Right cardiac atrium (tissue), 5 donors: Measurements from ENCODE around the gene SPATA31D4. TPM values are rescaled to one million over a fixed set of nuclear protein-coding genes. Genes with fewer than 3 reads are reported as not detected.
"Not testable (repeated sequence)": the region's sequence is repeated elsewhere in the genome, so short reads cannot be mapped to it uniquely, and the experiment has no call there.

ENCODE experiments used
- ATAC-seq, 2 donors: fragments of 200-7000 bp; cut with Tn5 transposase; one replicate each; pipeline versions ENCODE4 v1.8.0 to v1.9.1; 2020; ENCODE audit warnings: moderate library complexity in 2 of 2, mild to moderate bottlenecking in 1 of 2
- DNase-seq, 3 donors: peaks; one replicate each; pipeline ENCODE4 v3.0.0-alpha.2; 2020
- H3K27ac ChIP-seq: one replicate; pipeline ENCODE4 v1.5.1; 2013; ENCODE audit warnings: mild to moderate bottlenecking, low read length, control low read depth, moderate library complexity
- H3K27me3 ChIP-seq: one replicate; pipeline ENCODE4 v1.6.1; 2013; ENCODE audit not compliant: control insufficient read depth, insufficient read depth
- H3K4me1 ChIP-seq: one replicate; pipeline ENCODE4 v1.6.1; 2013; ENCODE audit warnings: low read length; ENCODE audit not compliant: control insufficient read depth, insufficient read depth
- H3K4me3 ChIP-seq: one replicate; pipeline ENCODE4 v1.5.1; 2013; ENCODE audit warnings: low read length, control low read depth
- H3K9me3 ChIP-seq: one replicate; pipeline ENCODE4 v1.6.1; 2013; ENCODE audit warnings: low read length; ENCODE audit not compliant: control insufficient read depth
- WGBS: extraction: QIAGEN DNeasy Blood & Tissue Kit; methylation state at CpG from one replicate; pipeline ENCODE4 v1.1.7; 2013; 5-methylcytosine and 5-hydroxymethylcytosine counted together
- intact Hi-C, 4 donors: fragments of 100-400 bp; cut with DNase I; formaldehyde crosslinking; loops; one replicate each; pipeline versions ENCODE4 v1.11.0 to v1.14.0; 2022 to 2023
- long read RNA-seq, 4 donors: library from polyadenylated mRNA; unstranded; transcript quantifications; one replicate each; pipeline ENCODE4 v2.0.0, GENCODE V29; 2020 to 2021
- polyA plus RNA-seq: library from polyadenylated mRNA; stranded (reverse); fragments of 200-250 nt; gene quantifications from one replicate; pipeline ENCODE4 v1.2.3, GENCODE V29; 2013
- total RNA-seq, 4 donors: library from RNA; stranded (reverse); fragmentation: NEBNext Ultra II Directional; extraction: Animal tissue kit (Norgen Biotek cat#: 25700); gene quantifications; one replicate each; pipeline ENCODE4 v1.2.1, GENCODE V29; 2021
- donor health status: healthy with polysubstance abuse.
- donor health status: DM: no; HTN: yes; CAD: no.
- donor health status: DM: no; HTN: no; CAD: no.
- donor health status: DM: no; HTN: yes; CAD: no; lungs with severe emphysema.
- donor health status: DM: yes; HTN: yes; CAD: no.

SPATA31D4 gene
- not detected for total RNA-seq
- polyA plus RNA-seq: not detected
- long read RNA-seq, donor 1: 0 reads
- long read RNA-seq, donor 2: 0 reads
- long read RNA-seq, donor 3: 0 reads
- long read RNA-seq, donor 4: 0 reads

- intact Hi-C loops, ATAC-seq, H3K27ac ChIP-seq, DNase-seq, H3K9me3 ChIP-seq, H3K4me1 ChIP-seq, H3K4me3 ChIP-seq, H3K27me3 ChIP-seq: not testable (repeated sequence)
- no CpG with 5 or more reads among the region's 3 CpGs for WGBS
Measured at GRCh38 chr9:81928305-81928704, at the start of gene SPATA31D4. Gene SPATA31D4, plus strand, starts transcription at chr9:81928428. Its CDS starts 86 bp downstream, at chr9:81928514.

- Histone ChIP-seq H3K27me3 (no peaks in the 10 kb centered on the region), H3K27ac (no peak overlapping the region), H3K4me3 (no peak overlapping the region), H3K4me1 (no peaks in the 10 kb centered on the region), H3K9me3 (no peaks in the 10 kb centered on the region)
- intact Hi-C loops: no loop called here
- WGBS: 89% methylated on average over 2 of the region's 2 CpGs
- no peak for DNase-seq
- no peak for ATAC-seq
Measured at GRCh38 chr9:81878530-81878929, 49.7 kb upstream of the SPATA31D4 start.

- DNase-seq: no peak
- Histone ChIP-seq H3K27me3 (no peaks in the 10 kb centered on the region), H3K27ac (no peak overlapping the region), H3K4me3 (no peak overlapping the region), H3K9me3 (no peaks in the 10 kb centered on the region), H3K4me1 (no peaks in the 10 kb centered on the region)
- intact Hi-C loops: no loop called here
- 35% methylated on average over 4 of the region's 4 CpGs for WGBS
- no peak for ATAC-seq
Measured at GRCh38 chr9:81879501-81879916, 48.7 kb upstream of the SPATA31D4 start.

GRCh38 chr9:81885602-81886001 lies 42.6 kb upstream of the SPATA31D4 start:
- H3K27me3 ChIP-seq: no peaks in the 10 kb centered on the region
- H3K4me3 ChIP-seq: no peak overlapping the region
- WGBS: 53% methylated on average over 2 of the region's 2 CpGs
- H3K27ac ChIP-seq: no peak overlapping the region
- H3K4me1 ChIP-seq: no peaks in the 10 kb centered on the region
- intact Hi-C loops: no loop called here
- no peak for ATAC-seq
- DNase-seq: no peak
- H3K9me3 ChIP-seq: no peaks in the 10 kb centered on the region

- intact Hi-C loops: no loop called here
Measured at GRCh38 chr9:81886665-81887064, 41.6 kb upstream of the SPATA31D4 start.

GRCh38 chr9:81890104-81890503 lies 38.1 kb upstream of the SPATA31D4 start:
- Histone ChIP-seq H3K9me3 (no peaks in the 10 kb centered on the region), H3K27me3 (no peaks in the 10 kb centered on the region), H3K4me3 (no peak overlapping the region), H3K27ac (no peak overlapping the region), H3K4me1 (no peaks in the 10 kb centered on the region)
- WGBS: 84% methylated on average over 3 of the region's 3 CpGs
- ATAC-seq (peak in 1 of 2 donors; percentile 53), DNase-seq (no peak)
- intact Hi-C loops: loop anchor here in 1 of 4 donors (5.0 kb wide), 1 partner anchor 963 kb away; no protein-coding TSS in a partner anchor

More at GRCh38 chr9:81886665-81887064, 41.6 kb upstream of the SPATA31D4 start:
- WGBS: 56% methylated on average over 1 of the region's 1 CpG
- Histone ChIP-seq H3K4me3 (no peak overlapping the region), H3K27me3 (no peaks in the 10 kb centered on the region), H3K27ac (no peak overlapping the region), H3K9me3 (no peaks in the 10 kb centered on the region), H3K4me1 (no peaks in the 10 kb centered on the region)
- ATAC-seq (no peak), DNase-seq (no peak)

GRCh38 chr9:81892440-81892839 lies 35.8 kb upstream of the SPATA31D4 start:
- H3K9me3 ChIP-seq: no peaks in the 10 kb centered on the region
- H3K4me3 ChIP-seq: no peak overlapping the region
- 93% methylated on average over 1 of the region's 1 CpG for WGBS
- H3K27ac ChIP-seq: no peak overlapping the region
- ATAC-seq: no peak
- no peaks in the 10 kb centered on the region for H3K4me1 ChIP-seq
- H3K27me3 ChIP-seq: no peaks in the 10 kb centered on the region
- no peak for DNase-seq
- intact Hi-C loops: loop anchor here in 1 of 4 donors (5.0 kb wide), 1 partner anchor 965 kb away; no protein-coding TSS in a partner anchor

GRCh38 chr9:81893929-81894328 lies 34.3 kb upstream of the SPATA31D4 start:
- 89% methylated on average over 3 of the region's 3 CpGs for WGBS
- H3K4me1 ChIP-seq: no peaks in the 10 kb centered on the region
- intact Hi-C loops: loop anchor here in 1 of 4 donors (5.0 kb wide), 1 partner anchor 967 kb away; no protein-coding TSS in a partner anchor
- no peak overlapping the region for H3K27ac ChIP-seq
- no peak for DNase-seq
- H3K4me3 ChIP-seq: no peak overlapping the region
- no peaks in the 10 kb centered on the region for H3K9me3 ChIP-seq
- H3K27me3 ChIP-seq: no peaks in the 10 kb centered on the region
- no peak for ATAC-seq

- intact Hi-C loops: loop anchor here in 1 of 4 donors (5.0 kb wide), 1 partner anchor 968 kb away; no protein-coding TSS in a partner anchor
- no peaks in the 10 kb centered on the region for H3K4me1 ChIP-seq
- no peaks in the 10 kb centered on the region for H3K9me3 ChIP-seq
- DNase-seq (no peak), ATAC-seq (no peak)
- WGBS: 64% methylated on average over 1 of the region's 1 CpG
- no peak overlapping the region for H3K4me3 ChIP-seq
- H3K27me3 ChIP-seq: no peaks in the 10 kb centered on the region
- no peak overlapping the region for H3K27ac ChIP-seq
Measured at GRCh38 chr9:81894891-81895290, 33.3 kb upstream of the SPATA31D4 start.

- intact Hi-C loops: no loop called here
- no peaks in the 10 kb centered on the region for H3K27me3 ChIP-seq
- no peaks in the 10 kb centered on the region for H3K4me1 ChIP-seq
- no peaks in the 10 kb centered on the region for H3K9me3 ChIP-seq
- H3K4me3 ChIP-seq: no peak overlapping the region
- DNase-seq: no peak
- no peak overlapping the region for H3K27ac ChIP-seq
- no peak for ATAC-seq
Measured at GRCh38 chr9:81896070-81896469, 32.2 kb upstream of the SPATA31D4 start.

- H3K4me1 ChIP-seq: no peaks in the 10 kb centered on the region
- H3K9me3 ChIP-seq: no peaks in the 10 kb centered on the region
- no peak for DNase-seq
- no peaks in the 10 kb centered on the region for H3K27me3 ChIP-seq
- no peak overlapping the region for H3K4me3 ChIP-seq
- no peak overlapping the region for H3K27ac ChIP-seq
- intact Hi-C loops: no loop called here
- no peak for ATAC-seq
- WGBS: 95% methylated on average over 1 of the region's 1 CpG
Measured at GRCh38 chr9:81898851-81899250, 29.4 kb upstream of the SPATA31D4 start.

- DNase-seq: no peak
- Histone ChIP-seq H3K4me1 (no peaks in the 10 kb centered on the region), H3K27ac (no peak overlapping the region), H3K4me3 (no peak overlapping the region), H3K9me3 (no peaks in the 10 kb centered on the region), H3K27me3 (no peaks in the 10 kb centered on the region)
- ATAC-seq: no peak
- WGBS: 60% methylated on average over 2 of the region's 2 CpGs
- intact Hi-C loops: no loop called here
Measured at GRCh38 chr9:81902196-81902595, 26.0 kb upstream of the SPATA31D4 start.
